Esophagus squamous epithelium (tissue), 5 donors: ENCODE results near the gene CAPN11. TPM values are rescaled to one million over a fixed set of nuclear protein-coding genes. Genes with fewer than 3 reads are reported as not detected.

Source experiments
- DNase-seq: peaks from one replicate; lab custom pipeline; 2025; lab: John Stamatoyannopoulos, UW
- H3K27ac ChIP-seq, 4 donors: fragments of 200-600 bp; sonication (generic); one replicate each; pipeline ENCODE4 v1.5.1; 2016 to 2019; ENCODE audit warnings: mild to moderate bottlenecking in 1 of 4
- H3K27me3 ChIP-seq, 4 donors: fragments of 200-600 bp; sonication (generic); 1 replicate in 3 of 4; 2 replicates in 1 of 4; pipeline versions ENCODE4 v1.5.1 to v1.6.0; 2017 to 2021; ENCODE audit warnings: antibody characterized with exemption in 1 of 4
- H3K36me3 ChIP-seq, 3 donors: fragments of 200-600 bp; sonication (generic); one replicate each; pipeline ENCODE4 v1.5.1; 2016 to 2019
- H3K4me1 ChIP-seq, 3 donors: fragments of 200-600 bp; sonication (generic); one replicate each; pipeline ENCODE4 v1.5.1; 2017 to 2019
- H3K4me3 ChIP-seq, 4 donors: fragments of 200-600 bp; sonication (generic); 1 replicate in 3 of 4; 2 replicates in 1 of 4; pipeline ENCODE4 v1.5.1; 2016 to 2019; ENCODE audit warnings: mild to moderate bottlenecking in 2 of 4, moderate library complexity in 1 of 4
- H3K9me3 ChIP-seq, 3 donors: fragments of 200-600 bp; sonication (generic); one replicate each; pipeline ENCODE4 v1.5.1; 2016 to 2019
- POLR2A ChIP-seq, 4 donors: fragments of 450-650 bp; IDR thresholded peaks; one replicate each; pipeline ENCODE4 v1.6.1; 2017; ENCODE audit warnings: antibody characterized with exemption in 4 of 4, mild to moderate bottlenecking in 4 of 4, moderate library complexity in 3 of 4
- WGBS, 2 donors: methylation state at CpG; one replicate each; pipeline ENCODE4 v1.1.5; 2018; 5-methylcytosine and 5-hydroxymethylcytosine counted together
- intact Hi-C: fragments of 100-400 bp; cut with DNase I; formaldehyde crosslinking; loops from one replicate; pipeline ENCODE4 v1.15.0; 2022
- total RNA-seq, 4 donors: library from RNA; depleted of rRNA; stranded (reverse); fragments of >200 nt; gene quantifications; one replicate each; pipeline ENCODE4 v1.1.0, GENCODE V29; 2016
- TF ChIP-seq, protein P1 (sequence below), 6 experiments: fragments of 450-650 bp in 4 of 6; fragments of 200-600 bp in 2 of 6; sonication (generic) in 2 of 6; IDR thresholded peaks; one replicate each; pipeline ENCODE4 v1.5.1; 2016 to 2019; ENCODE audit warnings: antibody characterized with exemption in 6 of 6, mild to moderate bottlenecking in 4 of 6, moderate library complexity in 4 of 6
- donor health status: DM: yes; HTN: yes; CAD: no.

CAPN11 gene
- total RNA-seq, 4 donors from 2014 or later, result 0.57 to 1.00 TPM; not detected in 2

DNA sequence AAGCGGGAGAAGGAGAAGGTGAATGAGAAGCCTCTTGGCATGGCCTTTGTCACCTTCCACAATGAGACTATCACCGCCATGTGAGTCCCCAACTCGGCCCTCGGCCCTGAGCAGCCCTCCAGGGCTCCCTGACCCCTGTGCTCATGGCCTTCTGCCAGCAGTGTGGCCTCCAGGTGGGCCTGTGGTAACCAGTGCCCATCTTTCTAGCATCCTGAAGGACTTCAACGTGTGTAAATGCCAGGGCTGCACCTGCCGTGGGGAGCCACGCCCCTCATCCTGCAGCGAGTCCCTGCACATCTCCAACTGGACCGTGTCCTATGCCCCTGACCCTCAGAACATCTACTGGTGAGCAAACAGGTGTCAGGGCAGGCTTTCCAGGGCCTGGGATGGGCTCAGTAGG, 10.3 kb upstream of the CAPN11 start:
- peaks cover 0 to 7% (median 0%) of the 10 kb centered on the region in 3 donors for H3K4me1 ChIP-seq
- no peaks in the 10 kb centered on the region for H3K27me3 ChIP-seq
- TF ChIP-seq, protein P1, sequence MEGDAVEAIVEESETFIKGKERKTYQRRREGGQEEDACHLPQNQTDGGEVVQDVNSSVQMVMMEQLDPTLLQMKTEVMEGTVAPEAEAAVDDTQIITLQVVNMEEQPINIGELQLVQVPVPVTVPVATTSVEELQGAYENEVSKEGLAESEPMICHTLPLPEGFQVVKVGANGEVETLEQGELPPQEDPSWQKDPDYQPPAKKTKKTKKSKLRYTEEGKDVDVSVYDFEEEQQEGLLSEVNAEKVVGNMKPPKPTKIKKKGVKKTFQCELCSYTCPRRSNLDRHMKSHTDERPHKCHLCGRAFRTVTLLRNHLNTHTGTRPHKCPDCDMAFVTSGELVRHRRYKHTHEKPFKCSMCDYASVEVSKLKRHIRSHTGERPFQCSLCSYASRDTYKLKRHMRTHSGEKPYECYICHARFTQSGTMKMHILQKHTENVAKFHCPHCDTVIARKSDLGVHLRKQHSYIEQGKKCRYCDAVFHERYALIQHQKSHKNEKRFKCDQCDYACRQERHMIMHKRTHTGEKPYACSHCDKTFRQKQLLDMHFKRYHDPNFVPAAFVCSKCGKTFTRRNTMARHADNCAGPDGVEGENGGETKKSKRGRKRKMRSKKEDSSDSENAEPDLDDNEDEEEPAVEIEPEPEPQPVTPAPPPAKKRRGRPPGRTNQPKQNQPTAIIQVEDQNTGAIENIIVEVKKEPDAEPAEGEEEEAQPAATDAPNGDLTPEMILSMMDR (IDR thresholded peaks at IDR 0.05), result no peak
- no peak for TF ChIP-seq POLR2A (IDR thresholded peaks at IDR 0.05)
- H3K9me3 ChIP-seq, result no peaks in the 10 kb centered on the region
- H3K36me3 ChIP-seq, result peaks cover 13 to 83% (median 26%) of the 10 kb centered on the region in 3 donors
- H3K27ac ChIP-seq, result no peak overlapping the region
- H3K4me3 ChIP-seq, result no peak overlapping the region
- intact Hi-C loops, result no loop called here
- WGBS, 2 donors, result 87 to 100% methylated on average over 3 to 5 of the region's 9 CpGs
- DNase-seq, result no peak

DNA sequence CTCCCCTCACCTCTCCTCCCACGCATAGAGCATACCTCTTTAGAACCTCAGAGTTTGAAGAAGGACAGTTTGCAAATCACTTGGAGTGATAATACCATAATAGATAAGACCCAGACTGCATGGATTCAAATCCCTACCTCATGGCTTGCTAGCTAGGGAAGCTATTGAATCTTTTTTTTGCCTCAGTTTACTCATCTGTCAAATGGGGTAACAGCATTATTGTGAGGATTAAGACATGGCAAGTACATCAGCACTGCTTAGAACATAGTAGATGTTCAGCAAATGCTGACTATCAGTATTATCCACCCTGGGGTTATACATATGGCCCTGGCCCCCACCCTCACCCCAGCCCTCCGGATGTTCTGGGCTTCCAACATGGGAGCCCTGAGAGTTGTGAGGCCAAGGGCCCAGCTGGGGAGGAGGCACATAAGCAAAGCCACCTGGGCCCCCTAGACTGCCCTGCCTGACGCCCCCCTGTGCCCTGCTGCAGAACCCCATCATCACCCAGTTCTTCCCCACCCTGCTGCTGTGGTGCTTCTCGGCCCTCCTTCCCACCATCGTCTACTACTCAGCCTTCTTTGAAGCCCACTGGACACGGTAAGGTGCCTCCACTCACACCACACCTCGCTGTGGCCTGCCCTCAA, 9.1 kb upstream of the CAPN11 start:
- Histone ChIP-seq H3K4me3 (no peak overlapping the region), H3K9me3 (no peaks in the 10 kb centered on the region), H3K36me3 (peaks cover 13 to 83% (median 26%) of the 10 kb centered on the region in 3 donors), H3K27me3 (no peaks in the 10 kb centered on the region), H3K4me1 (peaks cover 0 to 7% (median 0%) of the 10 kb centered on the region in 3 donors), H3K27ac (no peak overlapping the region)
- 86% methylated on average over 5 to 7 of the region's 7 CpGs for WGBS, 2 donors
- TF ChIP-seq POLR2A (IDR thresholded peaks at IDR 0.05), result no peak
- TF ChIP-seq, protein P1 (IDR thresholded peaks at IDR 0.05), result no peak
- intact Hi-C loops, result no loop called here
- no peak for DNase-seq

DNA sequence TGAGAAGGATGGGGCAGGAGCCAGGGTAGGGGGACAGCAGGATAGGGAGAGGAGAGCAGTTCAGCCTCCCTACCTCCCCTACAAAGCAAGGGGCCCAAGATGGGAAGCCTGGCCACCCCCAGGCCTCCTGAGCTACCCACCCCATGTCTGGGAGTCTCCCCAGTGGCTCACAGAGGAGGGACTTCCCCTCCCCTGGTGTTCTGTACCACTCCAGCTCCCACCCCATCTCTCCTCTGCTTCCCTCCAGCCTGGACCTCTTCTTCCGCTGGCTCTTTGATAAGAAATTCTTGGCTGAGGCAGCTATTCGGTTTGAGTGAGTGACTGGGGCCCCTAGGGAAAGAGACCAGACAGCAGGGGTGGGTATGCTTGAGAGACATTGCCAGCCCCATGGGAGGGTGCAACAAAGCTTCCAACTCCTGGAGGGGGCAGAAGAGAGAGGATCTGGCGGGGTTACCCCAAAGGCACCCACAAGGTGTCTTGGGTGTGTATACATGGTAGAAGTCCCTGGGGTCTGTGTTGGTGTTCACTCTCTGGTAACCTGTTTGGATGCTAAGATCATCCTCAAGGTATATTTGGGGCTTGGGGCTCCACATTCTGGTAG, 8.2 kb upstream of the CAPN11 start:
- Histone ChIP-seq H3K27ac (no peak overlapping the region), H3K4me3 (no peak overlapping the region), H3K36me3 (peaks cover 13 to 79% (median 23%) of the 10 kb centered on the region in 3 donors), H3K9me3 (no peaks in the 10 kb centered on the region), H3K4me1 (peaks cover 0 to 7% (median 0%) of the 10 kb centered on the region in 3 donors), H3K27me3 (no peaks in the 10 kb centered on the region)
- DNase-seq, result no peak
- intact Hi-C loops, result no loop called here
- no peak for TF ChIP-seq POLR2A (IDR thresholded peaks at IDR 0.05)
- TF ChIP-seq, protein P1 (IDR thresholded peaks at IDR 0.05), result no peak
- WGBS, 2 donors, result 80% methylated on average over 1 of the region's 3 CpGs; no CpG with 5 or more reads in 1 of the 2 donors

DNA sequence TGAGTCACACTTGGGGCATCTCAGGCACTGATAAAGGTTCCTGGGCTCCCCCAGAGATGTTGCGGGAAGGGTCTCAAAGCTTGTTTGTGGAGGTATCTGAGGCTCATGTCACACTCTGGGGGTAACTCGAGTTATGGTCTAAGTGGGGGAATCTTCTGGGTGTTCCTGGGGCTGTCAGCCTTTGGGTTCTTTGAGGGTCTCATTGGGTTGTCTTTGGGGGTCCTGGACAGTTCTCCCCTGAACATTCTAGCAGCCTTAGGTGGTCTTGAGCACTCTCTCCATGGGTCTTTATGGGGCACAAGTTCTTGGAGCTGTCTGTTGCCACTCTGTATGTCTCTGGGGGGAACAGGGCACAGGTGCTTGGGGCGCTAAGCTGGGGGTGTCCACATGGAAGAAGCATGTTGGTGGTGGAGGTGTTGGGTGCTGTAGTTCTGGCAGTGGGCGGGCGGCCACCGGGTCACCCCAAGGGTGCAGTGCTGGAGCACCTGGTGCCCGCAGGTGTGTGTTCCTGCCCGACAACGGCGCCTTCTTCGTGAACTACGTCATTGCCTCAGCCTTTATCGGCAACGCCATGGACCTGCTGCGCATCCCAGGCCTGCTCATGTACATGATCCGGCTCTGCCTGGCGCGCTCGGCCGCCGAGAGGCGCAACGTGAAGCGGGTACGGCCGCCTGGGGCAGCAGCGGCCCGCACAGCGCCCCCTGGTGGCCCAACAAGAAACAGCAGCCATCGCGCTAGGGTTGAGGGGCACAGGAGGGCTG, 7.1 kb upstream of the CAPN11 start:
- H3K9me3 ChIP-seq, result no peaks in the 10 kb centered on the region
- no peak for DNase-seq
- WGBS, 2 donors, result 27 to 83% methylated on average over 1 to 14 of the region's 31 CpGs
- TF ChIP-seq, protein P1 (IDR thresholded peaks at IDR 0.05), result peak; percentile 96 to 99 (median 99)
- no peak for TF ChIP-seq POLR2A (IDR thresholded peaks at IDR 0.05)
- peaks cover 13 to 68% (median 22%) of the 10 kb centered on the region in 3 donors for H3K36me3 ChIP-seq
- H3K27ac ChIP-seq, result no peak overlapping the region
- H3K4me3 ChIP-seq, result peak overlapping the region in 1 of 4 donors; percentile 24
- intact Hi-C loops, result loop anchor here (2.0 kb wide), 1 partner anchor 51 kb away; no protein-coding TSS in a partner anchor
- H3K4me1 ChIP-seq, result peaks cover 0 to 7% (median 0%) of the 10 kb centered on the region in 3 donors
- no peaks in the 10 kb centered on the region for H3K27me3 ChIP-seq
